SK-N-SH (cell line): ENCODE measurements around the gene EEA1.

Experiments
- EP300 ChIP-seq, 2 experiments: IDR thresholded peaks; 2 replicates each; pipeline versions ENCODE4 v1.4.0 to v1.6.1; 2012; ENCODE audit warnings: borderline replicate concordance in 1 of 2, low read depth in 1 of 2, low read length in 1 of 2
- JUND ChIP-seq: IDR thresholded peaks from 2 replicates; pipeline ENCODE4 v1.4.0; 2012
- MXI1 ChIP-seq: IDR thresholded peaks from 2 replicates; pipeline ENCODE4 v1.6.1; 2012; ENCODE audit warnings: mild to moderate bottlenecking, low read depth, low read length, improper control_type of control experiment
- POLR2AphosphoS5 ChIP-seq: IDR thresholded peaks from 2 replicates; pipeline ENCODE4 v1.6.1; 2012; ENCODE audit warnings: low read depth, low read length
- RCOR1 ChIP-seq: fragments of 150-350 bp; IDR thresholded peaks from 2 replicates; pipeline ENCODE4 v1.6.1; 2017; ENCODE audit warnings: antibody characterized with exemption, low read length
- RFX5 ChIP-seq: IDR thresholded peaks from 2 replicates; pipeline ENCODE4 v1.6.1; 2012; ENCODE audit warnings: mild to moderate bottlenecking, improper control_type of control experiment, low read length
- RXRA ChIP-seq: IDR thresholded peaks from 2 replicates; pipeline ENCODE4 v1.4.0; 2012; ENCODE audit warnings: low read depth, mild to moderate bottlenecking, borderline replicate concordance
- SIN3A ChIP-seq: IDR thresholded peaks from 2 replicates; pipeline ENCODE4 v1.6.1; 2012; ENCODE audit warnings: low read depth, mild to moderate bottlenecking, low read length, moderate library complexity, borderline replicate concordance
- USF2 ChIP-seq: fragments of 150-350 bp; IDR thresholded peaks from 2 replicates; pipeline ENCODE4 v1.6.1; 2017; ENCODE audit warnings: antibody characterized with exemption, low read length, low read depth, borderline replicate concordance
- YY1 ChIP-seq: IDR thresholded peaks from 2 replicates; pipeline ENCODE4 v1.4.0; 2012; ENCODE audit warnings: low read depth, mild to moderate bottlenecking
- TF ChIP-seq, protein P1 (sequence below): fragments of 200-600 bp; sonication (generic); IDR thresholded peaks from 2 replicates; pipeline ENCODE4 v1.6.1; 2017; ENCODE audit warnings: antibody characterized with exemption, mild to moderate bottlenecking, moderate library complexity
- TF ChIP-seq, protein P2 (sequence below): IDR thresholded peaks from 2 replicates; pipeline ENCODE4 v1.6.1; 2012; ENCODE audit warnings: mild to moderate bottlenecking, low read depth, low read length, moderate library complexity

DNA sequence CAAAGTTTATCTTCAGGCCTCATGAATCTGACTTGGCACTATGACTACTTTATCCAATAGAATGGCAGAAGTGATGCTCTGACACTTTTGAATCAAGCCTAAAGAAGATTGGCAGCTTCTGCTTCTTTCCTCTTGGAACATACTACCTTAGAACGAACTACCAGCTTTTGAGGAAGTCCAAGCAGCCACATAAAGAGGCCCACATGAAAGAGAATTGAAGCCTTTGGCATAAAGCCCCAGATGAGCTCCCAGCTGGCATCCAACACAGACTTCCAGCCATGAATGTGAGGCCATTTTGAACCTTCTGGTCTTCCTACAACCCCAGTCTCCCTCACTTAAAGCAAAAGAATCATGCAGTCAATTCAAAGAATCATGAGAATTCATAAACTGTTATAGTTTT is 65.8 kb downstream of the EEA1 start:
- TF ChIP-seq, protein P1, sequence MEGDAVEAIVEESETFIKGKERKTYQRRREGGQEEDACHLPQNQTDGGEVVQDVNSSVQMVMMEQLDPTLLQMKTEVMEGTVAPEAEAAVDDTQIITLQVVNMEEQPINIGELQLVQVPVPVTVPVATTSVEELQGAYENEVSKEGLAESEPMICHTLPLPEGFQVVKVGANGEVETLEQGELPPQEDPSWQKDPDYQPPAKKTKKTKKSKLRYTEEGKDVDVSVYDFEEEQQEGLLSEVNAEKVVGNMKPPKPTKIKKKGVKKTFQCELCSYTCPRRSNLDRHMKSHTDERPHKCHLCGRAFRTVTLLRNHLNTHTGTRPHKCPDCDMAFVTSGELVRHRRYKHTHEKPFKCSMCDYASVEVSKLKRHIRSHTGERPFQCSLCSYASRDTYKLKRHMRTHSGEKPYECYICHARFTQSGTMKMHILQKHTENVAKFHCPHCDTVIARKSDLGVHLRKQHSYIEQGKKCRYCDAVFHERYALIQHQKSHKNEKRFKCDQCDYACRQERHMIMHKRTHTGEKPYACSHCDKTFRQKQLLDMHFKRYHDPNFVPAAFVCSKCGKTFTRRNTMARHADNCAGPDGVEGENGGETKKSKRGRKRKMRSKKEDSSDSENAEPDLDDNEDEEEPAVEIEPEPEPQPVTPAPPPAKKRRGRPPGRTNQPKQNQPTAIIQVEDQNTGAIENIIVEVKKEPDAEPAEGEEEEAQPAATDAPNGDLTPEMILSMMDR, result no peak
- no peak for TF ChIP-seq MXI1
- TF ChIP-seq, protein P2, sequence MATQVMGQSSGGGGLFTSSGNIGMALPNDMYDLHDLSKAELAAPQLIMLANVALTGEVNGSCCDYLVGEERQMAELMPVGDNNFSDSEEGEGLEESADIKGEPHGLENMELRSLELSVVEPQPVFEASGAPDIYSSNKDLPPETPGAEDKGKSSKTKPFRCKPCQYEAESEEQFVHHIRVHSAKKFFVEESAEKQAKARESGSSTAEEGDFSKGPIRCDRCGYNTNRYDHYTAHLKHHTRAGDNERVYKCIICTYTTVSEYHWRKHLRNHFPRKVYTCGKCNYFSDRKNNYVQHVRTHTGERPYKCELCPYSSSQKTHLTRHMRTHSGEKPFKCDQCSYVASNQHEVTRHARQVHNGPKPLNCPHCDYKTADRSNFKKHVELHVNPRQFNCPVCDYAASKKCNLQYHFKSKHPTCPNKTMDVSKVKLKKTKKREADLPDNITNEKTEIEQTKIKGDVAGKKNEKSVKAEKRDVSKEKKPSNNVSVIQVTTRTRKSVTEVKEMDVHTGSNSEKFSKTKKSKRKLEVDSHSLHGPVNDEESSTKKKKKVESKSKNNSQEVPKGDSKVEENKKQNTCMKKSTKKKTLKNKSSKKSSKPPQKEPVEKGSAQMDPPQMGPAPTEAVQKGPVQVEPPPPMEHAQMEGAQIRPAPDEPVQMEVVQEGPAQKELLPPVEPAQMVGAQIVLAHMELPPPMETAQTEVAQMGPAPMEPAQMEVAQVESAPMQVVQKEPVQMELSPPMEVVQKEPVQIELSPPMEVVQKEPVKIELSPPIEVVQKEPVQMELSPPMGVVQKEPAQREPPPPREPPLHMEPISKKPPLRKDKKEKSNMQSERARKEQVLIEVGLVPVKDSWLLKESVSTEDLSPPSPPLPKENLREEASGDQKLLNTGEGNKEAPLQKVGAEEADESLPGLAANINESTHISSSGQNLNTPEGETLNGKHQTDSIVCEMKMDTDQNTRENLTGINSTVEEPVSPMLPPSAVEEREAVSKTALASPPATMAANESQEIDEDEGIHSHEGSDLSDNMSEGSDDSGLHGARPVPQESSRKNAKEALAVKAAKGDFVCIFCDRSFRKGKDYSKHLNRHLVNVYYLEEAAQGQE, result no peak
- TF ChIP-seq EP300 (IDR thresholded peaks at IDR 0.05; ENCODE audit: borderline replicate concordance in 1 of 2, low read depth in 1 of 2, low read length in 1 of 2), result no peak
- TF ChIP-seq POLR2AphosphoS5, result no peak
- TF ChIP-seq RFX5, result no peak
- no peak for TF ChIP-seq JUND
- no peak for TF ChIP-seq RXRA
- no peak for TF ChIP-seq RCOR1
- TF ChIP-seq SIN3A, result no peak
- no peak for TF ChIP-seq USF2
- no peak for TF ChIP-seq YY1
